ENCODE measurements around the gene RGS7. TPM values are rescaled to one million over a fixed set of nuclear protein-coding genes. Genes with fewer than 3 reads are reported as not detected.

The RGS7 gene
- total and polyA plus RNA-seq, 10 donors: 0.09 to 1.8 (median 0.72) TPM; not detected in 1

DNA sequence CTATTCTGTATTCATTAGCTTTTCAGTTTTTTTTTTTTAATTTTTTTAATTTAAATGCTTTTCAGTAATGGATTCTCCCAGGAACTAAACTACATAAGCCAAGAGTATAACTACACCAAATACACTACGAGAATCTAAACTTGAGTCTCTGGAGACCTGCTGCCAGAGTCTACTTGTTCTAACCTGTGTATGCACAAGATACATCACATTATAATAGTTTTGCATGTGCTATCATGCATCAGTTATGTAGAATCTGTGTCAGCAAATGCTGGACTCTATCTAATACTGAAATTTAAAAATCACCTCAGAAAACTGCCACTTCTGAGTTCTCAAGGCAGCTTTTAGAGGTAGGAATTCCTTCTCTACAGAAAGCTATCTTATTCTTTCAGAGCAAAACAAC, 598.7 kb downstream of the RGS7 start:
- Histone ChIP-seq H3K4me1 (no peaks in the 10 kb centered on the region), H3K4me3 (no peak overlapping the region), H3K27me3 (replicated peaks in 1 of 7) (no peaks in the 10 kb centered on the region), H3K9me3 (peaks cover 0 to 6% (median 0%) of the 10 kb centered on the region in 8 donors), H3K36me3 (no peaks in the 10 kb centered on the region), H3K27ac (no peak overlapping the region)
- TF ChIP-seq, protein P1, sequence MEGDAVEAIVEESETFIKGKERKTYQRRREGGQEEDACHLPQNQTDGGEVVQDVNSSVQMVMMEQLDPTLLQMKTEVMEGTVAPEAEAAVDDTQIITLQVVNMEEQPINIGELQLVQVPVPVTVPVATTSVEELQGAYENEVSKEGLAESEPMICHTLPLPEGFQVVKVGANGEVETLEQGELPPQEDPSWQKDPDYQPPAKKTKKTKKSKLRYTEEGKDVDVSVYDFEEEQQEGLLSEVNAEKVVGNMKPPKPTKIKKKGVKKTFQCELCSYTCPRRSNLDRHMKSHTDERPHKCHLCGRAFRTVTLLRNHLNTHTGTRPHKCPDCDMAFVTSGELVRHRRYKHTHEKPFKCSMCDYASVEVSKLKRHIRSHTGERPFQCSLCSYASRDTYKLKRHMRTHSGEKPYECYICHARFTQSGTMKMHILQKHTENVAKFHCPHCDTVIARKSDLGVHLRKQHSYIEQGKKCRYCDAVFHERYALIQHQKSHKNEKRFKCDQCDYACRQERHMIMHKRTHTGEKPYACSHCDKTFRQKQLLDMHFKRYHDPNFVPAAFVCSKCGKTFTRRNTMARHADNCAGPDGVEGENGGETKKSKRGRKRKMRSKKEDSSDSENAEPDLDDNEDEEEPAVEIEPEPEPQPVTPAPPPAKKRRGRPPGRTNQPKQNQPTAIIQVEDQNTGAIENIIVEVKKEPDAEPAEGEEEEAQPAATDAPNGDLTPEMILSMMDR (IDR thresholded peaks at IDR 0.05 in 8 of 11, conservative IDR thresholded peaks at IDR 0.05 in 3 of 11): no peak
- TF ChIP-seq POLR2A (IDR thresholded peaks at IDR 0.05) (no peak), POLR2AphosphoS5 (IDR thresholded peaks at IDR 0.05) (no peak)
- intact Hi-C loops (cut with DNase I; ENCODE audit: low total_unique reads): no loop called here
- WGBS, 5 donors: 74 to 88% (median 80%) methylated on average over 1 of the region's 1 CpG
- no peak for DNase-seq

DNA sequence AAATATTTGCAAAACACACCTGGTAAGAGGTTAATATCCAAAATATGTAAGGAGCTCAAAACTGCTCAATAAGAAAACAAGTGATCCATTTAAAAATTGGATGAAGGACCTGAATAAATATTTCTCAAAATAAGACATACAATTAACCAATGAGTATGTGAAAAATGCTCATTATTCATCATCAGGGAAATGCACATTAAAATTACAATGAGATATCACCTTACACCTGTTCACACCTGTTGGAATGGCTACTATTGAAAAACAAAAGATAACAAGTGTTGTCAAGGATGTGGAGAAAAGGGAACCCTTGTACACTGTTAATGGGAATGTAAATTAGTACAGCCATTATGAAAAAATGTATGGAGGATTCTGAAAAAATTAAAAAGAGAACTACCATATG, 609.1 kb downstream of the RGS7 start:
- intact Hi-C loops (cut with DNase I; ENCODE audit: low total_unique reads): no loop called here
- TF ChIP-seq, protein P1 (IDR thresholded peaks at IDR 0.05 in 8 of 11, conservative IDR thresholded peaks at IDR 0.05 in 3 of 11): no peak
- TF ChIP-seq POLR2A (IDR thresholded peaks at IDR 0.05): no peak
- TF ChIP-seq POLR2AphosphoS5 (IDR thresholded peaks at IDR 0.05): no peak
- Histone ChIP-seq H3K9me3 (no peaks in the 10 kb centered on the region), H3K36me3 (no peaks in the 10 kb centered on the region), H3K4me3 (no peak overlapping the region), H3K4me1 (no peaks in the 10 kb centered on the region), H3K27ac (no peak overlapping the region), H3K27me3 (replicated peaks in 1 of 7) (no peaks in the 10 kb centered on the region)
- DNase-seq: no peak

DNA sequence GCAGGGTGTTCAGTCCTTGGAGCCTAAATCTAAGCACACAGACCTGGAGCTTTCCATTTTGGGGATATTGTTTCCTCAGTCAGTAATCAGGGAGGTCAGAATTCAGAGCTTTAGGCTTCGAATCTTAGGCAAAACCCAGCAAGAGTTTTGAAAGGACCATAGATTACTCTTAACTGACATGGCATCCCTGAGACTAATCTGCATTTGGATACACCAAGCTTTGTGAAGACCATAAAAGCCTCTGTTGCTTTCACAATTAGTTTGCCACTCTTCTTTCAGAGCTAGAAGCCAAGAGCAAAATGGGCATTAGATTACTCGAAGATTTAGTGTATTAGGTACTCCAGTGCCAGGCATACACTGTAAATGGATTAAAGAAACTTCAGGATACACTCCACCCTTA, 613.3 kb downstream of the RGS7 start:
- H3K36me3 ChIP-seq: no peaks in the 10 kb centered on the region
- H3K4me3 ChIP-seq: no peak overlapping the region
- 54 to 69% (median 64%) methylated on average over 2 of the region's 2 CpGs for WGBS, 5 donors
- no peaks in the 10 kb centered on the region for H3K27me3 ChIP-seq (replicated peaks in 1 of 7)
- H3K9me3 ChIP-seq: no peaks in the 10 kb centered on the region
- no peak for DNase-seq
- intact Hi-C loops (cut with DNase I; ENCODE audit: low total_unique reads): no loop called here
- H3K4me1 ChIP-seq: no peaks in the 10 kb centered on the region
- no peak overlapping the region for H3K27ac ChIP-seq
- TF ChIP-seq, protein P1 (IDR thresholded peaks at IDR 0.05 in 8 of 11, conservative IDR thresholded peaks at IDR 0.05 in 3 of 11): no peak
- TF ChIP-seq POLR2A (IDR thresholded peaks at IDR 0.05): no peak
- no peak for TF ChIP-seq POLR2AphosphoS5 (IDR thresholded peaks at IDR 0.05)

DNA sequence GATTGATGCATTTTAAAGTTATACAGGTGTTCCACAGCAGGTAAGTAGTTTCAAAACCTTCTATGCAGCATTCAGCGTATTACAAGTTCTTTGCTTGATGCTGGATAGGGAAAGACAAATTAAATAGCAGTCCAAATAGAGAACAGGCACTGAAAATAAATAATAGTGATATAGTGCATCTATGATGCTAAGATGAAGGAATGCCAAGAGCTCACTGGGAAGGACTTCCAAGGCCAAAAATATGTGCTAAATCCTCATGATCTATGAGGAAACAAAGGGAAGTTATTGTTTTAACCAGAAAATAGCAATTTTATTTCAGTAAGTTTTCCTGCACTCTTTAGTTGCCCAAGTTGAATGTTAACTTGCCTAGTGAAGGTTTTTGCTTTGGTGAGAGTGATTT, 617.3 kb downstream of the RGS7 start:
- intact Hi-C loops (cut with DNase I; ENCODE audit: low total_unique reads): no loop called here
- DNase-seq: no peak
- Histone ChIP-seq H3K9me3 (no peaks in the 10 kb centered on the region), H3K4me1 (no peaks in the 10 kb centered on the region), H3K36me3 (no peaks in the 10 kb centered on the region), H3K27me3 (replicated peaks in 1 of 7) (no peaks in the 10 kb centered on the region), H3K27ac (no peak overlapping the region), H3K4me3 (no peak overlapping the region)
- WGBS, 5 donors: 57 to 78% (median 67%) methylated on average over 1 of the region's 1 CpG
- TF ChIP-seq, protein P1 (IDR thresholded peaks at IDR 0.05 in 8 of 11, conservative IDR thresholded peaks at IDR 0.05 in 3 of 11): no peak
- TF ChIP-seq POLR2A (IDR thresholded peaks at IDR 0.05) (no peak), POLR2AphosphoS5 (IDR thresholded peaks at IDR 0.05) (no peak)
